NCI-H1092 treated with DMSO at 0.1 percent for 48 hours (cell line): ENCODE results near the gene FBXL14.
"Not testable (repeated sequence)": the region's sequence is repeated elsewhere in the genome, so short reads cannot be mapped to it uniquely, and the experiment has no call there.

ENCODE experiments used
- DNase-seq: peaks from one replicate; lab custom pipeline; 2025; lab: John Stamatoyannopoulos, UW

FBXL14 gene

DNA sequence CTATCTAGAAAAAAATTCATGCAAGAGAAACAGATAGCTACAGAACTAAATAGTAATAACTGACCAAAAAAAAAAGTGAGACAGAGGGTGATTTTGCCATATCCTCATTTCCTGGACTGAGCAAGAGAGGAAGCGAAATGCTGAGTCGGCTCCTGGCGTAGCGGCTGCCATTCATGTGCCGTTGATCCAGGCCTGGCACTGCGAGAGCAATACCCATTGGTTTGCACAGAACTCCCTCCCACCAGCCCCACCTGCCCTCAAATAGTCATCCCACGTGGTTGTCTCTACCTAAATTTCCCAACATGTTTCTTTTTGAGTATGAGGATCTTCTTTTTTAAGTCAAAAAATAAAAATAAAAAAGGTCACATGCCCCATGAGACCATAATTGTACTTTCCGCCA, 25.2 kb upstream of the FBXL14 start:
- no peak for DNase-seq

DNA sequence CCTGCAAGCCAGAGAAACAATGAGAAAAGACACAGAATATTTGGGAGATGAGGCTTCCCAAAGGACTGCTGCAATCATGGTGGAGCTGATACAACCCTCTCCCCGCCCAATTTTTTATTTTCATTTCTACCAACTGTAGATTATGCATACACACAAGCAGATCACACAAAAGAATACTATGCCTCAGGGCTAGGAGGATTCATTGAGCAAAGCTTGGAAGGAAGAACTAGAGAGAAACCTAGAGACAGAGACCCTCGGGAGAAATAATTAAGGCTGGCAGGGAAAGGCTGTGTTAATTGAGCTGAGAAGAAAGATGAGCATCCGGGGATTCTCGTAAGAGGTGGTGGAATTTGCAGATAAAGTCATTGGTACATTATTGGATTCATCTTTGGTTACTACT, 24.8 kb upstream of the FBXL14 start:
- DNase-seq = no peak

DNA sequence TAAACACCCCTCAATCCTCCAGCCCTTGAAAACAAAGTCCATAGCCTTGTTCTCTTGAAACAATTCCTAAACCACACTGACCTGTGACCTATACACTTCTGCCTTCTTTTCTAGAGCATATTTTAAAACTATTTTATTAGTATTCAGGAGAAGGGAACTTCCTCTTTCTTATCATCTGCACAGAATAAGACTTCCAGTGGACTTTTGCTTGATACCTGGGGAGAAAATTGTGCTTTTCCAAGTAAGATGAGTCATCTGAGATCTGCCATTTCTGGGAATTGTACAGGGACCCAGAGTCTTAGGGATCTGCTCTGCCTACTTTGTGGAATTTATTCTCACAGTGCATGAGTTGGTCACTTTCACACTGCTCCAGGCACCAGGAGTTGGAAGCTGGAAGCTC, 24.1 kb upstream of the FBXL14 start:
- DNase-seq = no peak

DNA sequence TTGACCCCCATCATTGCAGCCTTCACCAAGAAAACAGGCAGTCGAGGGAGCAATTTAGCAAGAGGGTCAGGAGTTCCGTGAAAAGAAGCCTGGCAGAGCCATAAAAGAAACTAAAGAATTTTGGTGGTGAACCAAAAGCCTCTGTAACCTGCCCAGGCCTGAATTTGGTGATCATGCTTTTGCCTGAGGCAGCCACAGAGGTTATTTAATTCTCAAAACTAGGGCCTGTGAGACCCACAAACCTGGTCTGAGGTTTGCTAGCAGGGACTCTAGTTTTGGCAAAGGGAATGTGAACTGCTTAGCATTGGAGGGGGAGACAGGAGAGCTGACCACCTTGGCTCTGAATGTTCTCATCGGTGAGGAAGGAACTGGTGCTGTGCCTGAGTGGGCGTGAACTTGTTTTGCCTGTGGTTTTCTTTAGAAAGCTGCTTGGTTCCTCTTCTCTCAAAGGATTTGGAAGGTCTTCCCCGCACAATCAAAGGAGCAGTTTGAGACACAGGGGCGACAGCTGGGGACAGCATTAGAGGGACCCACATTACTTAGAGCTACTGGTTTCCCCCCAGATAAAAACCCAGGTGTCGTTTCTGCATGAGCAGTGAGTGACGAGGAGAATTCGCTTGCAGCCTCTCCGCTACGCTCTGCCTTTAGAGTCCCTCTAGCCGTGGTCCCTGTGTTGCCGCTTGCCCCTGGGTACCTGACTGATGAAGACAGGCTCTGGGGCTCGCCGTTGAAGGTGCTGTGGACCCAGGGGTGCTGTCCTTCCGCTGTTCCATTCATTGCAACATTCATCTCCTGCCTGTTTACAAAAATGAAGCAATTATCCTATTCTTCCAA, 22.1 kb upstream of the FBXL14 start:
- DNase-seq = no peak

DNA sequence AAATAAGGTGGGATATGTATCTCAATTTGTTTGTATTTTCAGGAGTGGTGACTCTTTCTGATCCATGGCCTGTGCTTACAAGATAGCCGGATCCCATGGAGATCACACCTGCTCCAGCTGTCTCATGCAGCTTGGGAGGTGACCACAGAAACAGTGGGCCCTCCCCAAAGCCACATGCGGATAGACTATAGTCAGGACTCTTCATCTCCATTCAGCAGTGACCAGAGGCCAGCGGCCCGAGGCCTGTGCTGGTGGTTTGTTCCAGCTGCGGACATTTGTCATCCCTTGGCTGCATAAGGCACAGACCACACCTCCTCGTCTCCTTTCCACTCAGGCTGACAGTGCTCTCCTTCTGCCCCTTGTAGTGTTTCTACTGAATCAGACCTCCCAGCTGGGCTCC, 20.0 kb upstream of the FBXL14 start:
- no peak for DNase-seq

DNA sequence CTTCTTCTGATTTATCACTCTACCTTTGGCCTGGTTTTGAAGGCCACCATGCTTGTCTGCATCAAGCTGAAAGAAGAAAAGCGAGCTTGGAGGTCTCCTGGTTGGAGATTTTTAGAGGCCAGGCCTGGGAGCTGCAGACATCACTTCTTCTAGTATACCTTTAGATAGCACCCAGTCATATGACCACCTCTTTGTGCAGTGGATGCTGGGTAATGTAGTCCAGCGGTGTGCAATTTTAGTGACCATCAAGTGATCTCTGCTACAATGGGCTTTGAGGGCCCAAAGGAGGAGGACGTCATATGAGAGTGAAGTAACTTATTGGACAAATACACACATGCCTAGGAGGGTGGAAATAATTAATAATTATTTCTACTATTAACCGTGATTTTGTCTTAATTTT, 19.5 kb upstream of the FBXL14 start:
- DNase-seq = no peak

DNA sequence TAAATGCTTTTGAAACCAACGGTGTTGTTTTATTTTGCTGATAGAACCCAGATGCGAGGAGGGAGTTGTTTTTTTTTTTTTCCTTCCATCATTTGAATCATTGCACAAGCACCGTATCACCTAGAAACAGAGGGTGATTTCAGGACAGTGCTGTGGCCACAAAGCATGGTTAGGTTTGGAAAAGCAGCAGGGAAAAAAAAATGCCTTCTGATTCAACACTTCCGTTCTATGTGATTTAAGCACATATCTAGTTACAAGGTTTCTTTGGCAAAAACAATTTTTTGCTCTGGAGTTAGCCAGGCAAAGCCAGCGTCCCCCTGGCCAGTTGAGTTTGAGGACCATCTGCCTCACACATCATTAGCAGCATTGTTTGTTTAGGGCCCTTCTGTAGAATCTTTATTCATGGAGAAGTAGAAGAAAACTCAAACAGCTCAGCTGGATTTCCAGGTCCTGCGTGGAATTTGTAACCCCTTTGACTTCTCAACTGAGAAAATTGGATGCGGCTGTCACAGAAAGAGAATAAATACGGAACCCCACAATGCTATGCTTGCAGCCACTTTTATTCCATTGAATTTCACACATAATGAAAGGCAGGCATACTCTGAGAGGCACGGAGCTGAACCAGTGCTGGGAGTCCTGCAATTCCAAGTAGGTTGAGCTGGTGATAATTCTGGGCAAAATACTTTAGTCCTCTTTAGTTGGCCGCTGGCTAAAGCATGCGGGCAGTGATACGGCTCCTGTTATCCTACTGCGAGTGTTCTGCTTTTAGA, 17.6 kb upstream of the FBXL14 start:
- DNase-seq = peak; percentile 64

DNA sequence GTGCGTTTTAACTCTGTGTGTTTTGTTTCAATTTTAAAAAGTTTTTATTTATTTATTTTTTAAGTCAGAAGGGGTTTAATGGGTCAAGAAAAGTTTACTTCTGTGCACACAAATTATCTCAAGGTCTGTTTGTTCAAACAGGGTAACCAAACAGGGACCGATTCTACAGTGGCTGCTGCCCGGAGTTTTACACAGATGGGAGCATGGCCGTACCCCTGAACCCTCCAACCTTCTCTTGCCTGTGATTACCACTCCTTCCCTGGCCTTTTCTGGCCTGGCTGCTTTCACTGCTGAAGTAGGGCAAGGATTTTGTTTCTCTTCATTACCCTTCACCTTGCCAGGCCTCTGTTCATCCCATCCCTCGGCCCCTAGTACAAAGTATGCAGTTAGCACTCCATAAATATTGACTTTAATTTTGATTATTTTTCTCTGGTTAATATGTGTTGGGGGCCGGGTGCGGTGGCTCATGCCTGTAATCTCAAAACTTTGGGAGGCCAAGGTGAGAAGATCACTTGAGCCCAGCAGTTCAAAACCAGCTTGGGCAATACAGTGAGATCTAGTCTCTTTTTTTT, 15.8 kb upstream of the FBXL14 start:
- DNase-seq = no peak

DNA sequence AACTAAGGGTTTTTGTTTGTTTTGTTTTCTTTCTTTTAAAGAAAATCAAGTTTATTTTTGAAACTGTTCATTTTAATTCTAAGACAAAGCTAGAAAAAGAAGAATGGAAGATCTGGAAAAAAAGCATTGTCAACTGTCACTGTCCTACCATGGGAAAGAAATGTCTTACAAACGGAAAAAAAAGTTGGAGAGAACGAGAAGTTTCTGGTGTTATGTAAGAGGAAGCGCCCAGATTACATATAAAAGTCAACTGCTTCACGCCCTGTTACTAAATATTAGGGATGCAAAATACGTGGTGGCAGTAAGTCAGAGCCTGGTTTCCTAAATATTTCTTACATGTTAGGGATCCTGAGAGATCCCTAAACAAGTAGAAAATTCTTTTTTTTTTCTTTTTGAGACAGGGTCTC, 14.3 kb upstream of the FBXL14 start:
- DNase-seq = no peak

DNA sequence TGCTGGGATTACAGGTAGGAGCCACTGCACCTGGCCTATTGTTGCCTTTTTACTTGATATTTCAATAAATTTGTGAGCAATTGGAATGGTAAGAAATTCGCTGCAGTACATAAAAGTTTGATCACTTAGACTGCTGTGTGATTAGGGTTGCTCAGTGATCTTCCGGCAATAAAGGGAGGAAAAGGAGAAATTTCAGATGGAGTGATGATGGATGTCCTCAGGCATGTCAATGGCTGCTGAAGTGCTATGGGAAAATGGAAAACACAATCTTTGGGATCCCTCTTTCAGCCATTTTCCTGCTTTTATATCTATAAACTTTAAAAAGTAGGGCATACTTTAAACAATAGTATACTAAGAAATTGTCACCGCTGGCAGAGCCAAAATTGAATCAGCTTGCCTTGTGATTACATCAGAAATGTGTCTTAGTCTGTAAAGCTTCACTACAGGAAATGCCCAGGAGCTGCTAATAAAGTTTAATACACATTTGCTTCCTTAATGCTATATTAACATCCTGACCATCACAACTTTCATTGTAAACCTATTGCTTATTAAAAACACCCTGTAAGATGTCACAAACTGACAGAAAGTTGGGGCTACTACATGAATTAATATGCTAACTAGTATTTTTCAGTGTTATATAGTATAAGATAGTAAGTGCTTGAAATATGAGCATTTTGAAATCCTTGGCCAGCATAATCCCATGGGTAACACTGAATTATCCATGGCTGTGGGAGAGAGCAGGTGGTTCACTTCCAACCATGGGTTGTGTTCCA, 13.7 kb upstream of the FBXL14 start:
- DNase-seq = no peak

DNA sequence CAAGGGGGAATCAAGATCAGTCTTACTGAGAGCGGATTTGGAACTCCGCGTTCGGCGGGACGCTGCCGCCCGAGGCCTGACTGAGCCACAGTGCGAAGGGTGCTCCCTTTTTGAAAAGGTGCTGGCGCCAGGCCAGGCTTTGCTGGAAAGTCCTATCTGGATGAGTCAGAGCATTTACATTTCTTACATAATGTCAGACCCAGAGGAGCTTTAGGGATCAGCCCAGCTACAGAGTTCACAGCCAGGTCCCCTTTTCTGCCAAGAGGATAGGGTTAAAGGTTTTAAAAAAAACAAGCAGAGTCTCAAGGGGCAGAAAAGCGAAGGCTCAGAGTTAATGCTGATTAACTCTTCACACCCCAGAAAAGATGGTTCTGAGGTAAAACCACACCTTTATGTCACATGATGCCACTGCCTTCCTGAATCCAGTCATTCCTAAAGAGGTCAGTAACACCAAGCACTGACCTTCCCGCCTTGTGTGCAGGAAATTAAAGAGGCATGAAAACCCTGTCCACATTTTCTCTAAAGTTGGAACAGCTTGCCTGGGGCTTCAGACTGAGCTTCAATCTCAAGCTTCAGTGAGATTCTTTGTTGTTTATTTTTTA, 11.7 kb upstream of the FBXL14 start:
- peak; percentile 70 for DNase-seq

DNA sequence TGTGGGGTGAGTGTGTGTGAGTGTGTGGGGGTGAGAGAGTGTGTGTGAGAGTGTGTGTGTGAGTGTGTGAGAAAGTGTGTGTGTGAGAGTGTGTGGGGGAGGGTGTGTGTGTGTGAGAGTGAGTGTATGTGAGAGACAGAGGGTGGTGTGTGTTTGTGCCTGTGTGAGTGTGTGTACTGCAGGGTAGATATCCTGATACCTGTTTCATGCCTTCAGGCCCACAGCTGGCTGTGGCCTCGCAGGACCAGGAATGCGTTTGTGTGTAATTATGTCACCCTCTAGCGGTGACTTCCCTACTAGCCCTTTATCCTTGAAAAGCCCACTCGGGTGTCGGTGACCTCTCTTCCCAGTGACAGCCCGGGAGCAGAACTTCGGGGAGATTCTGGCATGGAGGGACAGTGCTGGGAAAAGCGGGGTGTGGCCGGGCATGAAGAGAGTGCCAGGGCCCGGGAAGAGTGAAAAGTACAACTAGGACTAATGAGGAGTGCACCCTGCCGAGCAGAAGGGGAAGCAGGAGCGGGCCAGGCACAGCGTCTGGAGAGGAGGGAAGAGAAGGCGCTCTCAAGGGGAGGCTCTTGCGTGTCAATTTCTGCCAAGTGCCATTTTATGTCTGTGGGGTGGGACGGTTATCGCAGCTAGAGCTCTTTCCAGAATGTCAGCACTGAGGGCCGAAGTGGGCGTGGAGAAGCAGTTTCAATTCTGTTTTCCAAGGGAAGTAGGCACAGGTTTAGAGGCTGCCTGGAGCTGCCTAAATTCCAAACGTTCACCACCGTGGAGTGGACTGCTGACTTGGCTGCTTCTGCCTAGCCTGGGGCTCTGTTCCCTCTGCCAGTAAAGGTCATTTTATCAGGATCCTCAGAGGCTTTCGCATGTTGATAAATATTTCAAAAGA, 11.0 kb upstream of the FBXL14 start:
- peak; percentile 85 for DNase-seq

DNA sequence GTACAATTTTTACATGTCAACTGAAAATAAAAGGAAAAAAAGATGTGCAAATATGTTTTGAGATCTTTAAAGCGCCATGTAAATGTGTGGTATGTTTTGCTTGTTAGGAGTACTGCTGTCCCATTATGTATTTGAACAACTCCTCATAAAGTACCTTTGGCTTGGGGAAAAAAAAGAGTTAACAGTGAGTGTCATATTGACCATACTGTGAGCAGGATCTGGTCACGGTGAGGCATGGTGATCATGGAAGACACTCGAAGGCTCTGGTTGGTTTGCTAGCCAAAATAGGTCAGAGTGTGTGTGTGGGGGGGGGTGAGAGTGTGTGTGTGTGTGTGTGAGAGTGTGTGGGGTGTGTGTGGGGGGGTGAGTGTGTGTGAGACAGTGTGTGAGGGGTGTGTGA, 10.1 kb upstream of the FBXL14 start:
- no peak for DNase-seq

DNA sequence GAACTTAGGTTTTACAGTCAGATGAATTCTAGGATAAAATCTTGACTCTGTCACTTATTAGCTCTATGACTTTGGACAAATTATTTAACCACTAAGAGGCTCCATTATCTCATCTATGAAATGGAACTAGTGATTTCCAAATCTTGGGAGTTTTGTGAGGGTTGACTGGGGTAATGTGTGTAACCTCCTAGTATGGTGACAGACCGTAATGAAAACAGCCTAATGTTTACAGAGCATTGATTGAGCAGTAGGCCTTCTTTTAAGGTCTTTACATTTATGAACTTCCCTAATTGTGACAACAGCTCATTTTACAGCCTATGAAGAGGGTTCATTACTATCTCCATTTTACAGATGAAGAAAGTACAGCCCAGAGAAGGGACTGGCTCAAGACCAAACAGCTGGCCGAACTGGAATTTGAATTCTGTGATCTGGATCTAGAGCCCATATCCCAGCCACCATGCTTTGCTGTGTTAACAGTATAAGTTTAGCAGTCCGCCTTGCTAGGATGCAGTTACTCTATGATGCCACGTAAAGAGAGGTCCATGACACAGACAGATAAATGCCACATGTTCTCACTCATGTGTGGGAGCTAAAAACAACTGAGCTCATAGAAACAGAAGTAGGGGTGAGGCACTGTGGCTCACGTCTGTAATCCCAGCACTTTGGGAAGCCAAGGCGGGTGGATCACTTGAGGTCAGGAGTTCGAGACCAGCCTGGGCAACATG, 9.1 kb upstream of the FBXL14 start:
- DNase-seq = no peak

DNA sequence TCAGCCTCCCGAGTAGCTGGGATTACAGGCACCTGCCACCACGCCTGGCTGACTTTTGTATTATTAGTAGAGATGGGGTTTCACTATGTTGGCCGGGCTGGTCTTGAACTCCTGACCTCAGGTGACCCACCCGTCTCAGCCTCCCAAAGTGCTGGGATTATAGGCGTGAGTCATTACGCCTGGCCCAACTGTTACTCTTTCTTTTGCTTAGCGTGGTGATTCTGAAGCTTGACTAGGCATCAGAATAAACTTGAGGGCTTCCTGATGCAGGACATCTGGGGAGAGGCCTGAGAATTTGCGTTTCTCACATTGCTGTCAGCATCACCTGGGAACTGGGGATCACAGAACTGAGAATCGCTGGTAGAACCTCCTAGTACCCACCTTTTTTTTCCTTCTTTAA, 8.3 kb upstream of the FBXL14 start:
- not testable (repeated sequence) for DNase-seq

DNA sequence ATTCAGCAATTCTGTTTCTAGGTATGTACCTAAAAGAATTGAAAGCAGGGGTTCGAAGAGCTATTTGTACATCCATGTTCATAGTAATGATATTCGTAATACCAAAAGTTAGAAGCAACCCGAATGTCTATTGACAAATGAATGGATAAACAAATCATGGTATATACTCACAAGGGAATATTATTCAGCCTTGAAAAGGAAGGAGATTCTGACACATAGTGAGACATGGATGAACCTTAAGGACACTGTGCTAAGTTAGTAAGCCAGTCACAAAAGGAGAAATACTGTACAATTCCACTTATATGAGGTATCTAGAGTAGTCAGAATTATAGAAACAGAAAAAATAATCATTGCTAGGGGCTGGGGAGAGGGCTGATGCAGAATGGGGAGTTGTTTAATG, 4.4 kb upstream of the FBXL14 start:
- no peak for DNase-seq

DNA sequence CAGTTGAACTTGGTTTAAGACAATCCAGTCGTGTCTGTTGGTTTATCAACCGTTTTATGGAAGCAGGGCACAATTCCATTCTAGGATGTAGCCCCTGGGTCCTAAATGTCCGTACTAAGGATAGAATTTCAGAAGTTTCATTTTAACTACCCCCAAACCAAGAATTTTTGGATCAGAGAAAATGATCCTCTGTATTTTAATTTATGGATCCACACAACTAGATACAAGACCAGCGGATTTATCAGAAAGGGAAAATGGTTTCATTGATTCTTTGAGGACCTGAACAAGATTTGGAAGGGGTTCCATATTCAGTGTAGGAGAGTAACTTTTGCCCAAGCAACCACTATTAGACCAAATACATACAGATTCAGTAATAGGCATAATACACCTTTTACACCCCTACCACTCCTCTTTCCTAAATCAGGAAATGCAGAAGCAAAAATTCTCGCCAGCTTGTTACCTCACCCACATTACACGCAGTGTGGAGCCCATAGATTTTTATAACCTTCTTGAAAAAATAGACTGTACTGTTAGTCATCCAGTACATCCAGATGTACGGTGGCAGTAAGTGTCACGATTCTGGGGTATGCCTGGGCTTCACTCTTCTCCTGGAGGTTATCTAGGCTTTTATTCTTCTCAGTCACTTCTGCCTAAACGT, 1.4 kb upstream of the FBXL14 start:
- DNase-seq = no peak

DNA sequence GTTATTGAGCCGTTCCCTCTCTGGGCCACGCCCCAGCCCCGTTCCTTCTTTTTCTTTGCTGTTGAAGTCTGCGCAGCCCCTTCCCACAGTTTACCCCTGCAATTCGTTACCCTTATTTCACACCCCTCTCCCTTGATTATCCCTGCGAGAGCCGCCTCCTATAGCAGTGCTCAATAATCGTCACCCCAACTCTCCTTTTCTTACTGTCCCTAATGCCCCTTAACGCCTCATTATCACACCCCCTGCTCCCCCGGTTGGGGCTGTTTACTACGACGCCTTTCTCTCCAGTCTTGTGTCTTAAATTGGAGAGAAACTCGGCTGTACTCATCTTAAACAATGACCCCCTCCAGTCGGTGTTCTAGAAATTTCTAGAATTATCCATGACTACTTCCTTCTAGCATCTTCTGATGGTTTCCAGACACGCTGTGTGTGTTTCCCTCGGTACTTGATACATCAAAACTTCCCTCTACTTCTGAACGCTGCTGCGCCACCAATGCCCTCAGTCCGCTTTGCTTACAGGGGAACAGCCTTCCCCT, 713 bp upstream of the FBXL14 start:
- DNase-seq = no peak

DNA sequence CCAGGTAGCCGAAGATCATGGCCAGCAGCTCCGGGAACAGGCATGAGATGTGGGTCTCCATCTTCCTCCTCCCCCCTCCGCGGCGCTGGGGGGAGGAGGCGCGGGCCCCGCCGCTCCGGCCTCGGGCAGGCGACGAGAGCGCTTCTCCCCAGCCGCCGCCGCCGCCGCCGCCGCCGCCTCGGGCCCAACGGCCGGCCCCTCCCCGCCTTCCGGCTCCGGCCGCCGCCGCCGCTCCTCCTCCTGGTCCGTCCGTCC, 448 bp downstream of the FBXL14 start:
- DNase-seq = peak; percentile 57
